ENCODE data around the gene GPSM3.
"Not testable (repeated sequence)": the region's sequence is repeated elsewhere in the genome, so short reads cannot be mapped to it uniquely, and the experiment has no call there.

Gene GPSM3

GRCh38 chr6:32203426-32204267 lies 11.2 kb upstream of the GPSM3 start:
- DNase-seq (ENCODE audit: low spot score), result no peak

DNA sequence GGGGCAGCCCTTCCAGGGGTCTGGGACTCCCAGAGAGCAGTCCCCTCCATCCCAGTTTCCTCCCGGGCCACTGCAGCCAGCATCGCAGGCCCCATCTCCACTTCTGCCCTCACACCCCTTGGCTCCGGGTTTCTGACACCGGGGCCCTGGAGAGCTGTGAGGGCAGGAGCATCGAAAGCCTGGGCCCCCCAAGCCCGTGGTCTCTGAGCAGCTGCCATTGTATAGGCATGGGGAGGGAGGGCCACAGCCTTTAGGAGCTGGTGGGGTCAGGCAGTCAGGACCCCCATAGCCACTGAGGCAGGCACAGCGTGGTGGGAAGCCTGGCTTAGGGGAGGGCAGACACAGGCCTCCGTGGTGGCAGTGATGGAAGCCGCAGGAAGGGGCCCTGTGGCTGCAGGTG lies 9.7 kb upstream of the GPSM3 start:
- DNase-seq (ENCODE audit: low spot score), result no peak

- DNase-seq (ENCODE audit: low spot score), result no peak
Measured at GRCh38 chr6:32200711-32201475, 8.4 kb upstream of the GPSM3 start.

DNA sequence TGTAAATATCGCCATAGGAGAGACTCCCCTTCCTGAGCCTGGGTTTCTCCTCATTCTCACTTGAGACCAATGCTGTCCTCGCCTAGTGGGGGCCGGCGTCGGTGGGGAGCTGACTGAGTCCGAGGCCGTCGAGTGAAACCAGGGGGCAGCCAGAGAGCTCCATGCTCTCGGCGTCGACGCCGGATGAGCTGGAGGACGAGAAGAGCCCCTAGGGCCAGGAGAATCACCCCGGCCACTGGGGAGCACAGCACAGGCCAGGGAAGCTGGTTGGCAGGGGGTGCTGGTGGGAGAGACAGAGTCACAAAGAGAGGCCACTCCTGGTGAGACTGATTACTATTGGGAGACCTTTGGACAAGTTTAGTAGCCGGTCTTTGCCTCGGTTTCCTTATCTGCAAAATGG lies 6.4 kb upstream of the GPSM3 start:
- DNase-seq (ENCODE audit: low spot score), result no peak

DNA sequence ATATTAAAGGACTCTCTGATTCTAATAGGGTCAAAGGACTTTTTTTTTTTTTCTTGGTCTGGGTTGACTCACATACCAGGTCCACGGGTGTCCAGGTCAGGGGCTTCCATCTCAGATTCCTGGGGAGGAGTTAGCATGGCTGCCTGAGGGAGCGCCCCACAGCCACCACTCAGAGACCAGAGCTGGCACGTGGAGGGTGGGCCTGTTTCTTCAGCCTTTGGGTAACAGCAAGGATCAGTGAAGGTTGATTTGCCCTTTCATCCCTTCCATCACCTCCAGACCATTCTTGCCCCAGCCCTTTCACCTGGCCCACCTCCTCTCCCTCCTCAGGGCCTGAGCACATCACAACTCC lies 5.9 kb upstream of the GPSM3 start:
- no peak for DNase-seq (ENCODE audit: low spot score)

GRCh38 chr6:32196682-32197616 lies 4.5 kb upstream of the GPSM3 start:
- no peak for DNase-seq (ENCODE audit: low spot score)

DNA sequence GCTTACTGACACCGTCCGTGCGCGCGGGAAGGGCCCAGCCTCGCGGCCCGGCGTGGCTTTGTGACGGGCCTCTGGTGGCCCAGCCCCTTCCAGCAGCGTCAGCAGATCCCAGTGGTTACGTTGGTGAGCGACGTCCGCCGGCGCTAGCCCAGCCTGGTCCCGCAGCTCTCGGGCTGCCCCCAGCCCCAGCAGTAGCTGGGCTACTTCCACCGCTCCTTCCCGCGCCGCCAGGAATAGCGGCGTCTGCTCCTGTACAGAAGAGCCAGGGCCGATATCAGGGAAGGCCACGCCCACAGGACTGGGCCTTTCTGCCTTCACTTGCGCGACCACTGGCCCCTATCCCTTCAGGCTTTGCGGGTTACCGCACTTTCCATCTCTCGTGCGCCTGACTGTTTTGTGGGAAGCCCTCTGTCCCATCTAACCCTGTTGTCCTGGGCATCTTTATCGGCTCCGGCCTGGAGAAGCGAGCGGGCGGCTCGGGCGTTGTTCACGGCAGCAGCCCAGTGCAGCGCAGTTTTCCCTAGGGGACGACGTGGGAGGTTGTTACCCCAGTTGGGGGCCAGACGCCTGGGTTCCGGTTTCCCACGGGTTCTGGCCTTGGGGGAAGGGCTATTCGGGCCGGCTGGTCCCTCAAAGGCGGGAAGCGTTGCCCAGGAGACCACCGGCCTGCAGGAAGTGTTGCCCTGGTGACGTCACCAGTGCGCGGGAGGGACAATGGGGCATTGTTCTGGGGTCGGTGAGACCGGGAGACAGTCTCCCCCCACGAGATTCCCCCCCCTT lies 3.6 kb upstream of the GPSM3 start:
- DNase-seq (ENCODE audit: low spot score), result peak; percentile 96

GRCh38 chr6:32195652-32195901 lies 3.1 kb upstream of the GPSM3 start:
- DNase-seq (ENCODE audit: low spot score), result peak; percentile 100

- DNase-seq (ENCODE audit: low spot score), result peak; percentile 67
Measured at GRCh38 chr6:32194825-32195651, 2.6 kb upstream of the GPSM3 start.

DNA sequence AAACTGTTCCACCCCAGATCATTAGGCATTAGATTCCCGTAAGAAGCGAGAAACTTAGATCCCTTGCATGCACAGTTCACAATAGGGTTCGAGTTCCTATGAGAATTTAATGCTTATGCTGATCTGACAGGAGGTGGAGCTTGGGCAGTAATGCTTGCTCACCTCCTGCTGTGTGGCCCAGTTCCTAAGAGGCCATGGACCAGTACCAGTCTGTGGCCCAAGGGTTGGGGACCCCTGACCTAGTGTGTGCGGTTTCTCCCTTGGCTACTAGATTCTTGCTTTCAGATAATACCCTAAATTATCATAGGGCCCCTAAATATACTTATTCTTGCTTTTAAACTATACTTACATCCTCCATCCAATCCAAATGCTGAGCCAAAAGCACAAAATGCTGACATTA lies 1.9 kb upstream of the GPSM3 start:
- no peak for DNase-seq (ENCODE audit: low spot score)

DNA sequence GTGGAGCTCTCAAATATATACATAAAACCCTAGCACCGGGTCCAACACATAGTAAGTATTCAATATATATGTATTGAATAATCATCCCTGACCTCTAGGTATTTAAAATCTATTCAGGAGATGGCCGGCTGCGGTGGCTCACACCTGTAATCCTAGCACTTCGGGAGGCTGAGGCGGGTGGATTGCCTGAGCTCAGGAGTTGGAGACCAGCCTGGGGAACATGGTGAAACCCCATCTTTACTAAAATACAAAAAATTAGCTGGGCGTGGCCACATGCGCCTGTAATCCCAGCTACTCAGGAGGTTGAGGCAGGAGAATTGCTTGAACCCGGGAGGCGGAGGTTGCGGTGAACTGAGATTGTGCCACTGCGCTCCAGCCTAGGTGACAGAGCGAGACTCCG lies 653 bp upstream of the GPSM3 start:
- DNase-seq (ENCODE audit: low spot score), result not testable (repeated sequence)

GRCh38 chr6:32191696-32192607 lies 491 bp downstream of the GPSM3 start:
- no peak for DNase-seq (ENCODE audit: low spot score)

- no peak for DNase-seq (ENCODE audit: low spot score)
Measured at GRCh38 chr6:32190911-32191677, 1.3 kb downstream of the GPSM3 start.

DNA sequence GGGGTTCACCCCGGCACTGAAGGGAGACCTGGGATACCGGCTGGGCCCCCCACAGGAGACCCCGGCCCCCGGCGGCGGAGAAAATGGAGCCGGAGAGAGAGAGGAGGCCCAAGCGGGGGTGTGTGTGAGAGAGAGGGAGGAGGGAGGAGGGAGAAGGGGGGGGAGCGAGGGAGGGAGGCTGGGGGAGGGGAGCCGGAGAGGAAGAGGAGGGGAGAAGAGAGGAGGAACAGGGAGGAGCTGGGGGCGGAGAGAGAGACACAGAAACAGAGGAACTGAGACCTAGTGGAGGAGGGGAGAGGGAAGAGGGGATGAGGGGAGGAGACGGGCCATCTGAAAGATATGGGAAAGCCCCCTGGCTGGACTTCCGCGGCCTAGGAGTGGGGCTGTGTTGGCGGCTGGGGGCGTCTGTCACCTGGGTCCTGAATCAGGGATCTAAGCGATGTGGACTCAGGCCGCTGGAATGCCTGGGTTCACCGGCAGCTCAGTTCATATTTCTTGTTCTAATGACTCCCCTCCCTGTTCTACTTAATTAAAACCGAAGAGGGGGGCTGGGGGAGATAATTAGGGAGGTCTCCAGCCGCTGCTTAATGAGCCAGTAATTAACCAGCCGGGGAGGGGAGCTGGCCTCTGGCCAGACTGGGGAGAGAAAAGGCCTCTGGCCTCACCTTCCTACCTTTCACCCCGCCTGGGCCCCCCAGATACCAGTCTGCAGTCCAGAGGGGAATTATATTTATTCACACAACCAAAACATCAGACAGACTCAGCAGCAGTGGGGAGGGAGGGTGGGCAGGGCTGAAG lies 2.2 kb downstream of the GPSM3 start, which contains the start of gene PBX2:
TSS of gene PBX2 (minus strand) at position 149 of the 798 bp plus-strand sequence. CDS start 287 bp downstream, outside the sequence.
- DNase-seq (ENCODE audit: low spot score), result peak; percentile 97

DNA sequence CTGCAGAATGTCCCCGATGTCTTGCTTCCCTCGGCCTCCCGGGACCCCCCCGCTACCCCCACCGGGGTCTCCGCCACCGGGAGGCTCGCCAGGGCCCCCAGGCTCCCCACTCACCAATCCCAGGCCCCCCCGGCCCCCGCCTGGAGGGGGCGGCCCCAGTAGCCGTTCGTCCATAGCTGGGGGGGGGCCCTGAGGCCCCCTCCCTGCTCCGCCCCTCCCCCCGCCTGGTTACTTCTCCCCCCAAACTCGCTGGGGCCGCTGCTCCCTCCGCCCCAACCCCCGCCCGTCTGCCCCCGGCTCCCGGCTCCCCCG lies 2.7 kb downstream of the GPSM3 start:
- no peak for DNase-seq (ENCODE audit: low spot score)

GRCh38 chr6:32189069-32189741 lies 3.2 kb downstream of the GPSM3 start:
- DNase-seq (ENCODE audit: low spot score), result no peak

- no peak for DNase-seq (ENCODE audit: low spot score)
Measured at GRCh38 chr6:32188381-32189068, 3.9 kb downstream of the GPSM3 start.

All from Ammon's horn (tissue), 1 donor.